HuH-7.5 (cell line): ENCODE measurements around the gene ACSS3.
"Not testable (repeated sequence)": the region's sequence is repeated elsewhere in the genome, so short reads cannot be mapped to it uniquely, and the experiment has no call there.

ENCODE experiments used
- DNase-seq: peaks from one replicate; pipeline ENCODE4 v3.0.0; 2011; ENCODE audit warnings: low spot score

Gene ACSS3, protein sequence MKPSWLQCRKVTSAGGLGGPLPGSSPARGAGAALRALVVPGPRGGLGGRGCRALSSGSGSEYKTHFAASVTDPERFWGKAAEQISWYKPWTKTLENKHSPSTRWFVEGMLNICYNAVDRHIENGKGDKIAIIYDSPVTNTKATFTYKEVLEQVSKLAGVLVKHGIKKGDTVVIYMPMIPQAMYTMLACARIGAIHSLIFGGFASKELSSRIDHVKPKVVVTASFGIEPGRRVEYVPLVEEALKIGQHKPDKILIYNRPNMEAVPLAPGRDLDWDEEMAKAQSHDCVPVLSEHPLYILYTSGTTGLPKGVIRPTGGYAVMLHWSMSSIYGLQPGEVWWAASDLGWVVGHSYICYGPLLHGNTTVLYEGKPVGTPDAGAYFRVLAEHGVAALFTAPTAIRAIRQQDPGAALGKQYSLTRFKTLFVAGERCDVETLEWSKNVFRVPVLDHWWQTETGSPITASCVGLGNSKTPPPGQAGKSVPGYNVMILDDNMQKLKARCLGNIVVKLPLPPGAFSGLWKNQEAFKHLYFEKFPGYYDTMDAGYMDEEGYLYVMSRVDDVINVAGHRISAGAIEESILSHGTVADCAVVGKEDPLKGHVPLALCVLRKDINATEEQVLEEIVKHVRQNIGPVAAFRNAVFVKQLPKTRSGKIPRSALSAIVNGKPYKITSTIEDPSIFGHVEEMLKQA

GRCh38 chr12:81077686-81078441, at the start of gene ACSS3:
TSS of gene ACSS3 (plus strand) at chr12:81078079. CDS start at chr12:81078121, 42 bp downstream.
- peak; percentile 32 for DNase-seq

DNA sequence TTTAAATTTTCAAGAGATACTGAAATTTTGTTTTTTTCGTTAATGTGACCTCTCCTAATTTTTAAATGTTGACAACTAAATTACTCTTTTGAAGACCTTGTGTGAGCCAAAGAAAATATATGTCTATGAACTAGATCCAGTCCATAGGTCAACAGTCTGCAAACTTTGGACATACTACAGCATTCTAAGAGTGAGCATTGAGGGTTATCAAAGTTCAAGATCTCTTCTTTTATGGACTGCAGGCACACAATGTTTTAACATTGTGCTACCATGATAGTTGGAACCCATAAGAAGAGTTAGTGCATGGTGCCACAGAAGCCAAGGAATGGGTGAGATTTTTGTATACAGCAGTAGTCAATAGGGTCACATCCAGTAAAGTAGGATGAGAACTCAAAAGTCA, 43.0 kb upstream of the ACSS3 start:
- no peak for DNase-seq

- DNase-seq: no peak
Measured at GRCh38 chr12:81039231-81039630, 38.6 kb upstream of the ACSS3 start.

- DNase-seq: no peak
Measured at GRCh38 chr12:81043979-81044740, 33.7 kb upstream of the ACSS3 start.

DNA sequence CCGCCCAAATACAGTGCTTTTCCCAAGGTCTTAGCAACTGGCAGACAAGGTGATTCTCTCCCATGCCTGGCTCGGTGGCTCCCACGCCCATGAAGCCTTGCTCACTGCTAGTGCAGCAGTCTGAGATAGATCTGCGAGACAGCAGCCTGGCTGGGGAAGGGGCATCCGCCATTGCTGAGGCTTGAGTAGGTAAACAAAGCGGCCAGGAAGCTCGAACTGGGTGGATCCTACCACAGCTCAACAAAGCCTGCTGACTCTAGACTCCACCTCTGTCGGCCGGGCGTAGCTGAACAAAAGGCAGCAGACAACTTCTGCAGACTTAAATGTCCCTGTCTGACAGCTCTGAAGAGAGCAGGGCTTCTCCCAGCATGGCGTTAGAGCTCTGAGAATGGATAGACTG, 12.9 kb upstream of the ACSS3 start:
- not testable (repeated sequence) for DNase-seq

GRCh38 chr12:81070846-81071245, 7.0 kb upstream of the ACSS3 start:
- no peak for DNase-seq

DNA sequence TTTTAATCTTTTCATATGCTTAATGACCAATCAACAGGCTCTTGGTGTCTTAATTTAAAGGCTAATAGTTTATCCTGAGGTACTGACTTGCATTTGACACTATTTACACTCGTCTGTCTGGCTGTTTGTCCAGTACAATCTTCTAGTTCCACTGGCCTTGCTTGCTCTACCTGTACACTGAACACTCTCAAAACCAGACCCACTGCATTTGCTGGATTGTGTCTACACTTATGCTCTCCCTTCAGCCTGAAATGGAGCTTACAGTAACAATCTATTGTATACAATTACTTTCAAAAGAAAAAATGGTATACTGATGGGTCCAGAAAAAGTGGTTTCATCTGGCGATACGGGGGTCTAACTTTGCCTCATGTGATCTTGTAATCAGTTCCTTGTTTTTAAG, 2.3 kb upstream of the ACSS3 start:
- no peak for DNase-seq

DNA sequence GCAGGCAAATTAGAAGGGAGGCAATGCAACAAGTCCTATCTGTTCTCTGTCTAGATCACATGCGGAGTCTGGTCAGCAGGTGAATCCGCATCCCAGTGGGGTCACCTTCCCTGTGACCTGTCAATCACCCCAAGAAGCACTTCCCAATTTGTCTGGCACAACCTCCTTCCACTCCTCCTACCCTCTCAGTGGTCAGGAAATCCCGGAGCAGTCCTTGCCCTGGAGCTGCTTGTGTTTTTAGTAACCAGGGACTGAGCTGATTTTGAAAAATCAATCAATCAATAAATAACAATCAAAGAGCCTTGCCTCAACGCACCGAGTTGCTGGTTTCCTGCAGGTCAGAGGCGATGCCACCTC, 572 bp upstream of the ACSS3 start:
- peak; percentile 57 for DNase-seq

DNA sequence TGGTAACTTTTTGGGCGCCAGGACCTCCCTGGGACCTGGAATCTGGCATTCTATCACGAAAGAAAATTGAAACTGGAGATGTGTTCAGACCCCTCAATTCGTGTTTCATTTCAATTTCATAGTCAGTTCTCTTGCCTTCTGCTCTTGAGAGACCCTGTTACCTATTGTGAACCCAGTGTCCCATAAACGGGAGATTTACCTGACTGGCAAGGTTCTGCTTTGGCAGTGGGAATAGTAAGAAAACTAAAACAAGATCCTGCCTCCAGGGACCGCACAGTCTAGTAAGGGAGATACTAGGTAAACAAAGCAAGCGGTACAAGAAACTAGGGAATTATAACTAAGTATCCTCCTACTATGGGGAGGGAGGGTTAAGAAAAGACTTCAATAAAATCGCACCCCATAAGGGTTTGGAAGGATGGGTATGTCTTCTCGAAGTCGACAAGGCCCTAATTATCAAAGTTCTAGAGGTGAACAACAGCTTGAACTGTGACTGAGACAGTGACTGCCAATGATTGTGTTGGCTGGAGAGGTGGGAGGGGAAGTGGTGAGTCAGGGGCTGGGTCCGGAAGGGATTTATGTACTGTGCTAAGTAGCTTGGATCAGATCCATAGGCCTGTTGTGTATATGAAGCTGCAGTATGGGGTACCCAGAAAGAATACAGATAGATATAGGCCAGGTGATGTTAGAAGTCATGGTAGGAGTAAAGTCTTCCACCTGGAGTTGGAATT, 754 bp downstream of the ACSS3 start:
- DNase-seq: peak; percentile 26

GRCh38 chr12:81079280-81080076, 1.6 kb downstream of the ACSS3 start:
- DNase-seq: no peak

- no peak for DNase-seq
Measured at GRCh38 chr12:81080431-81080983, 2.6 kb downstream of the ACSS3 start.

GRCh38 chr12:81081726-81082125, 3.8 kb downstream of the ACSS3 start:
- DNase-seq: no peak

GRCh38 chr12:81083018-81083417, 5.1 kb downstream of the ACSS3 start:
- DNase-seq: no peak

DNA sequence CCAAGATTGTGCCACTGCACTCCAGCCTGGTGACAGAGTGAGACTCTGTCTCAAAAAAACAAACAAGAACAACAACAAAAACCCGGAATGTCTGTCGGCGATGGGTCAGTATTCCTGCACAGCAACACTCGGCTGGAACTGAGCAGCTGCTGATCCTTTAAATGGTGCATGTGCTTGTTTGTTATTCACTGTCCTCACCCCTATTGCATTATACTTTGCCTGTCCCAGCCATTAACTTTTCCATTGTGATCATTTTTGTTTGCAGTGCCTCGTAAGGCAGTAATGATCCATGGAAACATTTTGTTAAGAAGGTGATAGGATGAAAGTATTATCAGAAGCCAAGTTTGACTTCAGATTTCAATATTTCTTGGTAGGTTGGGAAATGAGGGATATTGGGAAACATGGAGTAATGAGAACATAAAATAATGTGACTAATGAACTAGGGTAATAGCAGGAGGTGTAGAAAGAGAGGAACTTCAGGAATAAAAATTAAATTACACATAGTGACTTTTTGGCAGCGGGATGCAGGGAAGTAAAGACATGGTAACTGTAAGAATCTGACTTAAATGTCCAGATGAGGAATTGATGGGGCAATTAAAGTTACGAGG, 6.1 kb downstream of the ACSS3 start:
- DNase-seq: no peak

GRCh38 chr12:81084811-81085350, 7.0 kb downstream of the ACSS3 start:
- DNase-seq: no peak

DNA sequence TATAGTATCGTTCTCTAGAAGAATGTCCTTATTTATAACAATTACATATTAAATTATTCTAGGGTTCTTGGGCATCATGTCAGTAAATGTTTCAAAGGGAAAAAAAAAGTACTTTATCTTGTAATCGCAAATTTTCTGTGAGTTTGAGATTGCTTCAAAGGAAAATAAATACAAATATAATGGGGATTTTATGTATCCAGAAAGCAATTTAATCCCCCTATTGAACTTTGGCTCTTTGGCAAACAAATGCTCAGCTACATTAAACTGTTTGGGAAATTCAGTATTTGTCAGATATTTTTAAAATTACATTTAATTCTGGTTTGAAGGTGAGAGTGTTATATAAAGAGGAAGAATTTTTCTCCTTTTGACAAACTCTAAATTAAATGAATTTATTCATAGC, 8.0 kb downstream of the ACSS3 start:
- DNase-seq: no peak

DNA sequence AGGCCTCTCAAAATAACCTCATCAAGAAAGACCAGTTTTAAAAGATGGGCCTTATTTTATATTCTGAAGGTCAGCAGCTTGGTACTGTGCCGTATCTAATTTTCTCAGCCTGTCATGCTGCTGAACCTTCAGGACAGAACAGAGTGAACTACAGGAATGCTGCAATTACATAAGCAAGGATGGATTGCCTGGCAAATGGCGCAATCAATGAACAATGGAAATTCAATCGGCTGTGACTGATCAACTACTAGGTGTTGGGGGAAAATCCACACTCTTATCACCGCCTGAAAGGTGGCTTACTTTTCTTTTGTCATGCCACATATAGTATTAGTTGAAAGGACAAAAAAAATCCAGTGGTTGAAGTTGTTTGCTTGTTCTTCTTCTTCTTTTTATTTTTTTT, 8.5 kb downstream of the ACSS3 start:
- DNase-seq: no peak

- no peak for DNase-seq
Measured at GRCh38 chr12:81088221-81088620, 10.3 kb downstream of the ACSS3 start.

DNA sequence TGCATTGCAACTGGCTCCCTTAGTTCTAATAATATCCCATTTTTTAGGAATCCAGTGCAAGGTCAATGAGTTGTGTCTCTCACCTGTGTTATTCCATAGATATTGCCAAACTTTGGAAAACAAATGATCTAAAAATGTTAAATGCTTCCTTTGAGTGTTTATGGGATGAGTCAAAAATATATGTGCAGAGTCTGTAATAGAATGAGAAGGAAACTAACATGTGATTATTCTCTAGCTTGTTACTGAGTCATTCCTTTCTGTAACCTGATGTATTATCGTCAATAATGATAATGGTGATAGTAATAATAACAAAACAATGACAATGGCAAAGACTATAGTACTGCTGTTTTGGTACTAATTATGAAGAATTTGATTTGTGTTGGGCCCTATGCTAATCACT, 11.5 kb downstream of the ACSS3 start:
- no peak for DNase-seq

- no peak for DNase-seq
Measured at GRCh38 chr12:81092053-81092452, 14.2 kb downstream of the ACSS3 start.
